Hippocampal formation (tissue), 2 donors: ENCODE data around the gene NKX1-1.
"Not testable (repeated sequence)": the region's sequence is repeated elsewhere in the genome, so short reads cannot be mapped to it uniquely, and the experiment has no call there.

Experiments used
- DNase-seq, 2 donors: peaks; one replicate each; lab custom pipeline; 2025; lab: John Stamatoyannopoulos, UW

NKX1-1 gene

DNA sequence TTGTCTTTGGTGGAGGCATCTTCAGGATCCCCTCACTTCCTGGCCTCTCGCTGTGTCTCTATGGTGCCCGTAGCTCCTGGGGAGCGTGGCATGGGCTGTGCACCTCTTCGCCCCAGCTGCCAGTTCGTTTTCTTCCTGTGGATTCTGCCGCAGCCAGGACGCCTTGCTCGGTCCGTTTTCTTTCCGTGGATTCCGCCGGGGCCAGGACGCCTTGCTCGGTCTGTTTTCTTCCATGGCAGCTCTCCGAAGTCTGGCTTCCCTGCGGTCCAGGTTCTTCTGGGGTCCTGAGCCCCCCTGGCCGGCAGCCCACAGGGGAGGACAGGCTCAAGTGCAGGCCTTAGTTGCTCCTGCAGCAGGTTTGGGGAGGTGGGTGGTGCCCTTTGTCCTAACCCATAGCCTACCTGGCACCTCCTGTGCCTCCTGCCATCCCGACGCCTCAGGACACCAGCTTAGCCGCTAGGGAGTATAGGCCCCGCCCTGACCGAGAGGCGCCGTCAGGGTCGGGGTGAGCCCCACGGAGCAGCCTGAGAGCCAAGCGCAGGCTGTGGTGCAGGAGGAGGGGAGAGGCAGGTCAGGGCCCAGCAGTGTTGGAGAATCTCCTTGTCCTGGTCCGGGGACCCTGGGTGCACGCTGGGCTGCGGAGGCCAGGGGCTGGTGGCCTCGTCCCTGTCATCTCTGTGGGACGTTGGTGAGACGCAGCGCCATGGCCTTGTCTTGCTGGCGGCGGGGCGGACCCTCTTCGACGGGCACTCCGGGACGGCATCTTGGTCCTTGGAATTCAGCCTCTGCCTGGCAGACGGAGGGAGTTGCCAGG, 32.1 kb downstream of the NKX1-1 start:
- no peak for DNase-seq

GRCh38 chr4:1372576-1372975, 33.7 kb downstream of the NKX1-1 start:
- not testable (repeated sequence) for DNase-seq

DNA sequence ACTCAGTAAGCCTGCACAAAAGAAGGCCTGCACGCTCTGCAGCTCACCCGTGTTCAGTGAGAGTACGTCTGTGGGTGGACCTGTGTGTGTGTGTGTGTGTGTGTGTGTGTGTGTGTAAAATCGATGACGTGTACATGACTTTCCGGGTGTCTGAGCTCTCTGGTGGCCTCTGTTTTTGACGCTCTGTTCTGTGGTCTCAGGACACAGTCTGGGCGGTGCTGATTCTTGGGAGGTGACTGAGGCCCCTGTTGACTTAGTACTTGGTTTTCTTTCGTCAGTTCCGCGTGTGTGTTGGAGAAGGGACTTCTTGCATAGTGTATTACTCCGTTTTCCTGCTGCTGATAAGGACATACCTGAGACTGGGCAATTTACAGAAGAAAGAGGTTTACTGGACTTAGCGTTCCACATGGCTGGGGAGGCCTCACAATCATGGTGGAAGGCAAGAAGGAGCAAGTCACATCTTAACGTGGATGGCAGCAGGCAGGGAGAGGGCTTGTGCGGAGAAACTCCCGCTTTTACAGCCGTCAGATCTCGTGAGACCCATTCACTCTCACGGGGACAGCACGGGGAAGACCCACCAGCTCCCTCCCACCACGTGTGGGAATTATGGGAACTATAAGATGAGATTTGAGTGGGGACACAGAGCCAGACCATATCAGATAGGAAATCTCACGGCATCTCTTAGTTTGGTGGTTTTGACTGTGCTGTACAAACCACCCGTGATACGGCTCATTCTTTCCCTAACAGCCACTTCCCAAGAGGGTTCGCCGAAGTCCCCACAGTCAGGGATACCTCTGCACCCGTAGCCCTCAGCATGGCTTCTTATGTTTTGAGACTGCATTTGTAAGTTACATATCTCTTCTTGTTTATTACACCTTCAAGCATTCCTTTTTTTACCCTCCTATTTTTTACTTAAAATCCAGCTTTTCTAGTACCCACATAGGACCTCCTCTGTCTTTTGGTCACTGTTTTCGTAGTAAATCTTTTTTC, 34.8 kb downstream of the NKX1-1 start:
- no peak for DNase-seq

- DNase-seq: no peak
These were observed 35.7 kb downstream of the NKX1-1 start for GRCh38 chr4:1370321-1371124.

DNA sequence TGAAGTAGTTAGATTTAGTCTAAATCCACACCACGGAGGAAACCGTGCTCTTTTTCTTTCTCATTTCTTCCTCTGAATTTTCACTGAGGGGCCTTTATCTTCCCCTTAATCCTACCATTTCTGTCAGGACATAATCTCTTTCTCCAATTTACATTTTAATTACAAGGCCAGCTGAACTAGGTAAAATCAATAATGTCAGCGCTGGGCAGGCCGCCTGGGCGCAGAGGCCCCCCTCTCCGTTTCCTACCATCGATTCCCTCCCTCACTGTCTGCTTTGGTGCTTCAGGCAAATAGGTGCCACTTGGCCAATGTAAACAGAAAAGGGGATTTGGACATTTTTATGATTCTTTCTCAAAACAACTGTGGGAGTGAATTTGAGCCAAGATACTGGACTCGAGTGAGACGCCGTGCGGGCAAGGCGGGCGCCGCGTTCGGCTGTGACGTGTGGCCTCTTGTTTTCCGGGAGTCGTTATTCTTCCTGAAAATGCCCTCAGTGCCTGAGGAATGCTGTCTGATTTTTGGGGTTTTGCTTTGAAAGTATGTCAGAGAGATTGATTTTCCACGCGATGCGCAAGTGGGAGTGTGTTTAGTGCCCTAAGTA, 36.7 kb downstream of the NKX1-1 start:
- no peak for DNase-seq

DNA sequence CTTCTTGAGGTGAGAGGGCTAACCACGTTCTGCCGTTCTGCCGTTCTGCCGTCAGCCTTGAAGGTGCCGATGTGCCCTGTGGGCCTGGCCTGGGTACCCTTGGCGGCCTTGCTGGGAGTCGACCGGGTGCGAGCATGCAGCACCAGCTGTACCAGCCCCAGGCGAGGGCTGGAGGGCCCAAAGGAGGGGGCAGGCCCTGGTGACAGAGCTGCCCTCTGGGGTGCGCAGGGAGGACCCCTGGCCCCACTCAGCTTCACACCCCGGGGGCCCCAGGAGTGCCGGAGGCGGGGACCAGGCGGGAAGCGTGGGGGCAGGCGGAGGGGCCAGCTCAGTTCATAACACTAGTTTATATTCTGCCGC, 37.2 kb downstream of the NKX1-1 start:
- no peak for DNase-seq

- no peak for DNase-seq
These were observed 37.7 kb downstream of the NKX1-1 start for GRCh38 chr4:1368421-1369090.

- DNase-seq: no peak
These were observed 38.3 kb downstream of the NKX1-1 start for GRCh38 chr4:1367936-1368289.

- no peak for DNase-seq
These were observed 38.9 kb downstream of the NKX1-1 start for GRCh38 chr4:1367230-1367935.

GRCh38 chr4:1366371-1367229, 39.6 kb downstream of the NKX1-1 start:
- DNase-seq: no peak

GRCh38 chr4:1365271-1366178, 40.7 kb downstream of the NKX1-1 start:
- DNase-seq: no peak

DNA sequence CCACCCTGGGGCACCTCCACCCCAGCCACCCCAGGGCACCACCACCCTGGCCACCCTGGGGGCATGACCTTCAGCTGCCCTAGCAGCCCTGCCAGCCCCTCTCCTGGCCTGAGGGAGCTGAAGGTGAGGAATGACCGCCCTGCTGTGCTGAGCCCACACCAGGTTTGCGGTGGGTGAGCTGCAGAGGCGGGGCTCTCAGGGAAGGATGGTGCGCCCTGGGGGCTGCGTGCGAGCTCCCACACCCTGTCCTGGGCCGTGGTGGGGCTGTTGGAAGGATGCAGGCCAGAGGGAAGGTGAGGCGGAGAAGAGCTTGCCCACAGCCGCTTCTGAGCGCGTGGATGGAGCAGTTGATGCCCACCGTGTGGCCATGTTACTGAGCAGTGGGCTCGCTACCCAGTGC, 41.5 kb downstream of the NKX1-1 start:
- DNase-seq: no peak

- no peak for DNase-seq
These were observed 42.0 kb downstream of the NKX1-1 start for GRCh38 chr4:1364217-1364616.

DNA sequence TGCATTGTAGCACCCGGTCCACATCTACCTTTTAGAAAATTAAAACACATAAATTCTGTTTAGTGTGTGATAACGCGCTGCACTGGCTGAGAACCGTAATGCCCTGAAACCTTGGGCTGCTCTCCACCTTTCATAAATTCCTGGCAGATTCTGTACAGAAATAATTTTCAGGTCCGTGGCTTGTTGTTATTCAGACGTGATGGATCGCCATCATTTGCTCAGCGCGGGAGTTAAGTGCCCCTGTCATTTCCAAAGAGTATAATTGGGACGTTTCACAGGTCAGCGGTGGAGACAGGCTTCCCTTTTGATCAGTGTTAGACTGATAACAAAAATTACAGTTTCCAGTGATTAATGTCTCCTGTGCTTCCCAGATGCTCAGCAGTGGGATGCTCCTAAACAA, 42.7 kb downstream of the NKX1-1 start:
- DNase-seq: no peak

GRCh38 chr4:1362521-1362920, 43.7 kb downstream of the NKX1-1 start:
- DNase-seq: no peak

DNA sequence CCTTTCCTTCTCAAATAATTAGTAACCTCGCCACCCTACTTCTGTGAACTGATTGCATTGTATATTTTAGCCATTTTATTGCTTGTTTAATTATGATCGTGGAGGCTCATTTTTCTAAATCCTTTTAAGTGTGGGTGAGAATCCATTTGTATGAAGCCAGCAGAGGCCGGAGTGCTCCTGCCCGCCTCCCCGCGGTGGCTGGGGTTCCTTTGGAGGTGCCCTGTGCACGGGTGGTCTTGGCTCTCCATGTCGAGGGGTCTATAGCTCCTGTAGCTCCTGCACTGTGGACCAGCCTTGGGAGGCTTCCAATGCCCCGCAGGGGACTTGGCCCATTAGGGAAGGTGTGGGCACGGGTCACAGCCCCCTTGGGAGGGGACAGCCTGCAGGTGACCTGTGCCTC, 44.2 kb downstream of the NKX1-1 start:
- DNase-seq: no peak

DNA sequence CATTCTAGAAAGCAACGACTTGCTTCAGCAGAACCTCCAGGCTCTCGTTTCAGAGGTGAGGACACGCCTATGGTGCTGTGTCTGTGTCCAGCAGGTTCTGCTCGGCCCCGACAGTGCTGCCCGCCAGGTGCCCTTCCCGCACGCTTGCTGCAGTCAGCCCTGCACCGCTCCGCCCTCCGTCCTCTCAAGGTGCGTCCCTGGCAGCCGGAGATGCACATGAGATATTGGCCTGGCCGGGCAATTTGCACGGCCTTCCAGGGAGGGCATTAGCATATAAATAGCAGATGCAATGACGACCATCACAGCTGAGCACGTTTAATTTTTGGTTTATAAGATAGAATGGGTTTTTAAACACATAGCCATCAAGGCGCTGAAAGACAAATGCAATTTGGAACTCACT, 44.8 kb downstream of the NKX1-1 start:
- DNase-seq: no peak

GRCh38 chr4:1360423-1361283, 45.6 kb downstream of the NKX1-1 start:
- no peak for DNase-seq
